Cardiac muscle cell (in vitro differentiated cells and primary cell): ENCODE measurements around the gene PIGU. TPM values are rescaled to one million over a fixed set of nuclear protein-coding genes. Genes with fewer than 3 reads are reported as not detected.
A peak's percentile ranks its signal among the peaks of the same experiment; 100 is the strongest.

ENCODE experiments used
- DNase-seq, 2 donors: peaks; one replicate each; pipeline versions ENCODE4 v3.0.0 to v3.0.0-alpha.2; 2010 to 2017; ENCODE audit warnings: low read depth in 1 of 2, low spot score in 1 of 2
- H3K27ac ChIP-seq: fragments of 200-600 bp; sonication (generic); 2 replicates; pipeline ENCODE4 v1.5.1; 2016
- H3K27me3 ChIP-seq: fragments of 200-600 bp; sonication (generic); 2 replicates; pipeline ENCODE4 v1.6.0; 2016; ENCODE audit warnings: control low read depth
- H3K36me3 ChIP-seq: fragments of 200-600 bp; sonication (generic); 2 replicates; pipeline ENCODE4 v1.5.1; 2016; ENCODE audit warnings: control low read depth
- H3K4me1 ChIP-seq: fragments of 200-600 bp; sonication (generic); 2 replicates; pipeline ENCODE4 v1.8.1; 2017; ENCODE audit warnings: low read depth, mild to moderate bottlenecking, mixed run types
- H3K4me3 ChIP-seq: fragments of 200-600 bp; sonication (generic); 2 replicates; pipeline ENCODE4 v1.5.1; 2016; ENCODE audit warnings: mild to moderate bottlenecking
- H3K9me3 ChIP-seq: fragments of 200-600 bp; sonication (generic); 2 replicates; pipeline ENCODE4 v1.5.1; 2017; ENCODE audit warnings: low read depth, mild to moderate bottlenecking, control low read depth
- CTCF ChIP-seq: IDR thresholded peaks from 2 replicates; pipeline ENCODE4 v1.5.1; 2012; ENCODE audit warnings: low read depth, mild to moderate bottlenecking, low read length
- polyA plus RNA-seq: library from polyadenylated mRNA; unstranded; fragments of >200 nt; fragmentation: Nextera tagmentation; extraction: Ambion mirVana; gene quantifications from 2 replicates; pipeline ENCODE4 v1.2.1, GENCODE V29; 2016
- total RNA-seq: library from RNA; depleted of rRNA; stranded (reverse); fragments of >200 nt; gene quantifications from 2 replicates; pipeline ENCODE4 v1.2.3, GENCODE V29; 2016

The PIGU gene
- total and polyA plus RNA-seq, 2 experiments from 2014 or later: 22.8 to 40.9 TPM

- Histone ChIP-seq H3K36me3 (no peaks in the 10 kb centered on the region), H3K27ac (no peak overlapping the region), H3K9me3 (no peaks in the 10 kb centered on the region), H3K4me1 (no peaks in the 10 kb centered on the region), H3K4me3 (no peak overlapping the region), H3K27me3 (no peaks in the 10 kb centered on the region)
- no peak for DNase-seq
- TF ChIP-seq CTCF: no peak
These were observed 69.8 kb downstream of the PIGU start for GRCh38 chr20:34607066-34607465.

- Histone ChIP-seq H3K27me3 (no peaks in the 10 kb centered on the region), H3K36me3 (no peaks in the 10 kb centered on the region), H3K4me1 (no peaks in the 10 kb centered on the region), H3K4me3 (no peak overlapping the region), H3K9me3 (no peaks in the 10 kb centered on the region), H3K27ac (no peak overlapping the region)
- TF ChIP-seq CTCF: no peak
- peak in 1 of 2 donors; percentile 28 for DNase-seq
These were observed 71.7 kb downstream of the PIGU start for GRCh38 chr20:34604980-34605788.

GRCh38 chr20:34600892-34601653, 75.8 kb downstream of the PIGU start:
- DNase-seq: no peak
- no peaks in the 10 kb centered on the region for H3K27me3 ChIP-seq
- TF ChIP-seq CTCF: no peak

GRCh38 chr20:34595377-34596184, 81.3 kb downstream of the PIGU start:
- H3K27ac ChIP-seq: no peak overlapping the region
- H3K36me3 ChIP-seq: no peaks in the 10 kb centered on the region
- no peaks in the 10 kb centered on the region for H3K4me1 ChIP-seq
- no peaks in the 10 kb centered on the region for H3K9me3 ChIP-seq
- H3K27me3 ChIP-seq: no peaks in the 10 kb centered on the region
- no peak overlapping the region for H3K4me3 ChIP-seq
- no peak for TF ChIP-seq CTCF
- no peak for DNase-seq

More at GRCh38 chr20:34600892-34601653, 75.8 kb downstream of the PIGU start:
- H3K27ac ChIP-seq: no peak overlapping the region
- H3K9me3 ChIP-seq: no peaks in the 10 kb centered on the region
- no peaks in the 10 kb centered on the region for H3K36me3 ChIP-seq
- no peaks in the 10 kb centered on the region for H3K4me1 ChIP-seq
- no peak overlapping the region for H3K4me3 ChIP-seq

GRCh38 chr20:34586488-34587163, 90.3 kb downstream of the PIGU start:
- Histone ChIP-seq H3K27ac (peak overlapping the region; percentile 8), H3K9me3 (no peaks in the 10 kb centered on the region), H3K4me1 (peaks cover 13% of the 10 kb centered on the region), H3K36me3 (no peaks in the 10 kb centered on the region), H3K27me3 (no peaks in the 10 kb centered on the region), H3K4me3 (no peak overlapping the region)
- no peak for TF ChIP-seq CTCF
- no peak for DNase-seq
